Activated CD8-positive, alpha-beta memory T cell treated with anti-CD3 and anti-CD28 coated beads, Interleukin-2, amount 50 U/mL, for 4 hours (primary cell): ENCODE measurements around the gene GPC3.
"Not testable (repeated sequence)": the region's sequence is repeated elsewhere in the genome, so short reads cannot be mapped to it uniquely, and the experiment has no call there.

Experiments used
- DNase-seq: peaks from one replicate; pipeline ENCODE4 v3.0.0-alpha.2; 2020

The GPC3 gene

DNA sequence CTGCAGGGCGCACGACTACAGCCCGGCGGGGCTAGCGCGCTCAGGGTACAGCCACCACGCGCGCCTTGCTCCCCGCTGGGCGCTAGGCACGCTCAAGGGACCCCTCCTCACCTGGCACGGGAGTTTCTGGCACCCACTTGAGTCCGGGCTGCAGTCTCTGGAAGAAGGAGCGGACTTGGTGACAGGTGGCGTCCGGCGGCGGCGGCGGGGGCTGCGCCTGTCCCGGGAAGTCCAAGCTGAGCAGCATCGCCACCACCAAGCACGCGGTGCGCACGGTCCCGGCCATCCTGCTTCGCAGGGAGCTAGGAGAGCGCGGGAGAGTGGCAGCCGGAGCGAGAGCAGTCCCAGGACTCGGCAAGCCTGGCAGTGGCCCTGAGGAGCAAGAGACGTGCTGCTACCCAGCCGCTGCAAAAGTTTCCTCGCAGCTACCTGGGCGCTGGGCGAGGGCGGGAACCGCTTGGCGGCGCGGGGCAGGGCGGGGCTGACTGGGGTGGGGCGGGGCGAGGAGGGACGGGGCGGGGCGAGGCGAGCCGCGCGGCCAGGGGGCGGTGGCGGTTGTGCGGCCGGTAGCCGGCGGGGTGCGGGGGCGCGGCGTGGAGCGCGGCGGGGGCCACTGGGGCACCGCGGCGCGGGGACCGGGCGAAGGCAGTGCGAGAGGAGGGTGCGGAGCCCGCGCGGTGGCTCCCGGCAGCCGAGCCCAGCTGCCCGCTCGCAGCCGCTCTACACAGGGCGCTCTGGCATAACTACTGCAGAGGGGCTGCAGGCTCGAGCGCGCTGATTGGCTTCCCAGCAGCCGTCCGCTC is at the start of gene GPC3:
Gene GPC3 (minus strand): TSS at position 431 of the 803 bp plus-strand sequence.
- DNase-seq = peak; percentile 33

DNA sequence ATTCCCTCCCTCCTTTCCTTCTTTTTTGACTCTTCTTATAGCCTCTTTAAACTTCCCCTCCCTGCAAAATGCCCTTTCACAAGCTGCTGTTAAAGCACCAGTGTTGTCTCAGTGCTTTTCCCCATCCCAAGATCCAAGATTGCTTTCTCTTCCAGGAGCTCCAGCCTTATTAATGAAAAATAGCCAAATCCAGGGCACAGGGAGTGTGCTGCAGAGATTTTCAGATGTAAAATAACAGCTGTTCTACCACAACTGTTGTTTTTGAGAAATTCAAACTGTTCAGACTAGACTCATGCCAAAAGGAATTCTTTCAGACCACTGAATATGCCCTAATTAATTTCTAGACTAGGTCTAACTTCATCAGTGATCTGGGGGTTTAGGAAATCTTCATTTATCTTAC is 47.0 kb upstream of the GPC3 start:
- no peak for DNase-seq

DNA sequence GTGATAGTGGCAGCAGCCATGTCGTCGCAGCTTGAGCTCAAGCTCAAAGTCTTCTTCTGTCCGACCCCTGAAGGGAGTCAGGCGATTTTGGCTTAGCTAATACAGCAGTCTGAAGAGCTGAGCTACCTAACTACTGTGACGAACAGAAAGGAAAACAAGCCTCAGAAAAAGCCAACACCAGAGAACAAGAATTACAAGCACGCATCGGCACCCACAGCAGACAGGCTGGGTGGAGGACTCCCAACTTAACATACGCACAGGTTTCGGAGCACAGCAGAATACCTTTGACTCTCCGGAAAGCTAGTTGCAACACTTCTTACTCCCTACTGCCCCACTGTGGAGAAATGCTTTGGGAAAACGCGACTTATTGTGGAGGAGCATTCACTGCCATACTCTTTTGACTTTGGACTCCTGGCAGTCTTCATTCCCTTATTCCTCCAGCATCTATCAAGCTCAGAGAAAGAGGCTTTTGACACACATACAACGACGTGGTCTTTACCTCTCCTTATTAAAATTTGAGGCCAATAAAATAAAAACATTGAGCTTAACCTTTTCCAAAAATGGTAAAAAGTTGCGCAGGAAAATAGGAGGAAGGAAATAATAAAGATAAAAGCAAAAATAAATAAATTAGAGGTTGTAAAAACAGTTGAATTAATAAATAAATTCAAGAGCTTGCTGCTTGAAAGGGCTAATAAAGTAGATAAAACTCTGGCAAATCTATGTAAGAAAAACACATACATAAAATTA is 41.3 kb upstream of the GPC3 start:
- DNase-seq = peak; percentile 15

DNA sequence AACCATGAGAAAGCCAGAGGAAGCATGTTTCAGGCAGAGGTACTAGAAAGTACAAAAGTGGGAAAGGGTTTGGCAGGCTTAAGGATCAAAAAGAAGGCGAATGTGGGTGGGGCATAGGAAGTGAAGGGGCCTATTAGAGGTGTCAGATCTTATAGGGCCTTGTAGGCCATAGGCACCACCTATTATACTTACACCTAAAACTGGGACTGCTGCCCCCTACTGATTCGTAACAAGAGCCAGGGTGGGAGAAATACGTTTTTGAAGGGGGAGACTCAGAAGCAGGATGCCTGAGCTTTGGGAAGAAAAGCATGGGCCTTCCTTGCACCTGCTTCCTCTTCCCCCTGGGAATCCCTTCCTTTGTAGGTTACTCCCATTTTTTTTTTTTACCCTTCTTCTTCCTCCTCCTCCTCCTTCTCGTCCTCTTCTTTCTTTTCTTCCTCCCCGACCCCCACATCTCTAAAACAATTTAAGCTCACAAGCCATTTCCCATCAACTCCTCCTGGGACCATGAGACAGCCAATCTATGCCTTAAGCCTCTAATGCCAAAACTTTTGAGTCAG is 40.7 kb upstream of the GPC3 start:
- no peak for DNase-seq

DNA sequence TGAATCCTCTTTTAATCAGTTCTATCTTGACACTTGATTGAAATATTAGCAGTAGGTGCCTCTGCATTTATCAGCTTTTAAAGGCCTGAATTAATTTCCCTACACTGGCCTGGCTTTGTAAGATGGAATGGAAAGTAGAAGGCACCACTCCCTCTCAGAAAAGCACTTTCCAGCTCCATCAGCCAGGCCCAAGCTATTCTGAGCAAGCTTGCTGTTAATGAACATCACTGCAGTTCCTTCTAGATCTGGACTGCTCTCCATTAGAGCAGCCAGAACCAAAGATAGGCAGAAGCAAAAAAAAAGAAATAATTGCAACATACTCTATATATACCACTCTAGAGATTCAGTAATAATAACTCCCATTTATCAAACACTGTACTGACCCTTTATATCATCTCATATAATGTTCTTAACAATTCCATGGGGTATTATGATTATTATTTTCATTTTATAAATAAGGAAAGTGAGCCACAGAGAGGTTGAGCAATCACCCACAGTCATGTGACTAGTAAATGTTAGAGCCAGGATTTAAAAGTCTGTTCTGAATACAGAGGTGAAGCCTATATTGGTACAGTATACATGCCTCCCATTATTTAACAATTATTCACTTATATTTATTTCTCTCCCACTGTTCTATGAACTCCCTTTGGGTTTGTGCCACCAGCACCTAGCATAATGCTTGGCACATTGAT is 39.4 kb upstream of the GPC3 start:
- no peak for DNase-seq

DNA sequence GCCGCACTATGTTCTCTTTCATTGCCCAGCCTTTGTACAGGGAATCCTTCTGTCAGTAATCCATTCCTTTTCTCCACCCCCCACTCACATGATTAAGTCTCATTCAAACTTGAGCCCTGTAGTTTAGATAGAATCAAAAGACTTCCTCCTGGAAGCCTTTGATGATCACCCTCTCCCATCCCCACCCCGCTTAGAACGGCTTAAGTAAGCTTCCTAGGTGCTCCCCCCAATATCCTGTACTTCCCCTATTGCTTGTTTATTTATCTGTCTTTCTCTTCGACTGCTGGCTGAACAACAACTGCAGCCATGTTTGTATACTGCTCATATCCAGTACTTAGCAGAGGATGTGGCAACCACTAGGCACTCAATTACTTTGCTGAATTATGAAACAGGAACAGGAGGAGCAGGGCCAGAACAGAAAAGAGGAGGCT is 38.5 kb upstream of the GPC3 start:
- DNase-seq = no peak

DNA sequence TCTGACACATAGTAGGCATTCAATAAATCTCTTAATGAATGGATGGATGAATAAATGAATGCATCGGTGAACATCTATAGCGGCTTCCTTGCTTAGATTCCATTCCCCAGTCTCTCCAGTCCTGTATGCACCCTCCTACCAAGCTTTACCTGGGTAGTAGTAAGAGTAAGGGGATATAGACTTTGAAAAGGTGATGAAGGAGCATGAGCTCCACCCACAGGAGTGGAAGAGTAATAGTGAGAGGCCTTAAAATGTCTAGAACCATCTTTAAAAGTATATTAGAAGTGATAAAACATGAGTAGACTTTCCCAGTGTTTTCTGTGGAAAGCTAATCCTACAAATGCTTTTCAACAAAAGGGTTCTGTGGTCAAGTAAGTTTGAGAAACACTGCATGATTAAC is 35.5 kb upstream of the GPC3 start:
- no peak for DNase-seq

DNA sequence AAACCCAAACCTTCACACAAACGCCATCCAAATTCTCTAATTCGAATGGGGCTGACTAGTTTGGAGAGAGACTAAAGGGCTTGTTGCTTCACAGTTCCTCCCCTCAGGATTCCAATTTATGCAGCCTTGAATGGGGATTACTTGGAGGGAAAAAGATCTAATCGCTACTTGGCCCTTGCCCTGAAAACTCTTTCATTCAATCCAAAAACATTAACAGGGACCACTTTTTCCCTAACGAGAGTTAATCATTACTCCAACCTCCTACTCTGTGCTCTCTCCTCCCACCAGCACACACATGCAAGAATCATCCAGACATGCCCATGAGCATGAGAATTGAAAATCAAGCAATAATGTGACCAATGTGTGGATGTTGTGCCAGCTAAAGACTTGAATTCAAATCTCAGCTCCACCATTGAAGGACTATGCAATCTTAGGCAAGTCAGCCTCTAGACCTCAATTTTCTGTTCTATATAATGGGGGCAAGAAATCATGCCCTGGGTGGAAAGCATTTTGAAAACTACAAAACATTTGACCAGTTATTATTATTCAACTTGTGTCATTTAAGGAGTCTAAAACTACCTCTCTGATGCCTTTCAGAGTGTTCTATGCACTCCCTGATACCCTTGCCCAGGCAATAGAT is 34.3 kb upstream of the GPC3 start:
- no peak for DNase-seq

DNA sequence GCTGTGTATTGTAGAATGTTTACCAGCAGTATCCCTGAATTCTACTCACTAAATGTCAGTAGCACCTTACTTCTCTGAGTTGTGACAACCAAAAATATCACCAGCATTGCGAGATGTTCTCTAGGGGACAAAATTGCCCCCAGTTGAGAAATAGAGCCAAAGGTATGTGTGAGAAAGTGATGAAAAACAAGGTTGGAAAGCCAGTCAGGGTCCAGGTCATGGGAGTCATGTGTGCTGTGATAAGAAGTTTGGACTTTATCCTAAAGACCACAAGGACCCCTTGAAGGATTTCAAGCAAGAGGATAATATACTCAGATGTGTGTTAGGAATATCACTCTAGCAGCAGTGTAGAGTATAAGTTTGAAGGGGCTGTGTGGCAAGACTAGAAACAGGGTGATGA is 30.9 kb upstream of the GPC3 start:
- DNase-seq = not testable (repeated sequence)

DNA sequence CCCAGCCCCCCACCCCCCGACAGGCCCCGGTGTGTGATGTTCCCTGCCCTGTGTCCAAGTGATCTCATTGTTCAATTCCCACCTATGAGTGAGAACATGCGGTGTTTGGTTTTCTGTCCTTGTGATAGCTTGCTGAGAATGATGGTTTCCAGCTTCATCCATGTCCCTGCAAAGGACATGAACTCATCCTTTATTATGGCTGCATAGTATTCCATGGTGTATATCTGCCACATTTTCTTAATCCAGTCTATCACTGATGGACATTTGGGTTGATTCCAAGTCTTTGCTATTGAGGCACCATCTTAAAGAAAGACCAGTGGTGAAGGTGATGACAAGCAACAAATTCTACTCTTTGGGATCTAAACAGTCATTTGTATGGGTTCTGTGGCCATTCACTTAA is 30.1 kb upstream of the GPC3 start:
- not testable (repeated sequence) for DNase-seq

DNA sequence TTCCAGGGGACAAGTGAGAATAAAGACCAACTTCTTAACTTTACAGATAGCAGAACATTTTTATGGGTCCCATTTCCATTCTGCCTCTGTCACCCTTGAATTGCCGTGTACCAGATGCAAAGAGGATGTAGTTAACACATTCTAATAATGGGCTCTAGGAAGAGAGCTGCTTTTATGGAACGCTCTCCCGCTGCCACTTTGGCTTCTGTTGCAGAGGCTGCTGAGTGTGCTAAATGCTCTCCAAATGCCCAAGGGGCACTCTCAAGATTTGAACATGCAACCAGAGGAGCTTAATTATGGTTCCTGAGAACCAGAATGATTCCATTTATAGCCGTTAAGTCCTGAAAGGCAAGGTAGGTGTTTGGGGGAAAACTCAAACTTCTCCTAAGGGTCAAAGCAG is 28.1 kb upstream of the GPC3 start:
- no peak for DNase-seq

DNA sequence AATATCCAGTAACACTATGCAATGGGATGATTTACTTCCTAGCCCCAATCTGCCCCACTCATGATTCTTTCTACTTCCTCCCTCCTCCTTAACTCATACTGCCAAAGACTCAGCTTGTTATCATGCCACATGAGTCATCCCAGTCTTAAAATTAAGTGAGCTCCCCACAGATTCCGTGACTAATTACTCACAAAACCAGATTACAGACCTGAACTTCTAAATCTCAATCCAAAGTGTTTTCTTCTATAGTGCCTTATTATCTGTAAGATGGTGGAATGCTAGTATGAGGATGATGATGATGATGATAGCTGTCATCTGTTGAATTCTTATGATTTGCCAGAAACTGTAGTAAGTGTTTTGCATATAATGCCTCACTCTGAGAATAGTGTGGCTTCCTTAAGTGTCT is 27.7 kb upstream of the GPC3 start:
- DNase-seq = no peak

DNA sequence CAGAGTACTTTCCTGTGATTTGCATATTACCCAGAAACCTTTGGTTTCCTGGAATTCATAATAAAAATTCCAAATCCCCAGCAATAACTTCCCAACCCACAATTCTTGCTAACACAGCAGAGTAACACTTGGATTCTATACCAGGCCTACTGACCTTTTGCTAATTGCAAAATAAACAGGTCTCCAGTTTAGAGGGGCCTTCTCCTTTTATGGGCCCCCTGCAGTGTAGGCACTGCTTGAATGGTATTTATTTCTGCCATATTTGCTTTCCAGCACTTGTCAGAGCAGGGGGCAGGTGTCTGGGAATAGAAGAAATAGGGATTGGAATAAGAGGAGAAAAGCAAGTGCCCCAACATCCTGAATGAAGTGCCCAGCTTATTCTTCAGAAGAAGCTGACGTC is 25.3 kb upstream of the GPC3 start:
- no peak for DNase-seq

DNA sequence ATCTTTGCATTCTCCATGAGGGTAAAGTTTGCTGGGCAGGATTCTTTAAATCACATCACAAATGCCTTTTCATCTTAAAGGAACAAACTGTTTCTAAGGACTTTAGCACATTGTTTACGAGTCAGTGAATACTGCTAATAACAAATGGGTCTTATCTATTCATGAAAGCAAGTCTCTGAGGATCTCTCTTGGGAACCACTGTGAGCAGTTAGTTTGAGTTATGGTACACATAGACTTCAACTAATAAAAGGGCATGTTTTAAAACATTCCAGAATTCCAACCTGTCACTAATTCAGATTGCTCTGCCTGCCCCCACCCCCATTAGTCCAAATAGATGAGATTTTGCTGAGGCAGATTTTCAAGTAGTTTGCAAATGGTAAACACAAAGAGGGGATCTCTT is 22.3 kb upstream of the GPC3 start:
- no peak for DNase-seq

DNA sequence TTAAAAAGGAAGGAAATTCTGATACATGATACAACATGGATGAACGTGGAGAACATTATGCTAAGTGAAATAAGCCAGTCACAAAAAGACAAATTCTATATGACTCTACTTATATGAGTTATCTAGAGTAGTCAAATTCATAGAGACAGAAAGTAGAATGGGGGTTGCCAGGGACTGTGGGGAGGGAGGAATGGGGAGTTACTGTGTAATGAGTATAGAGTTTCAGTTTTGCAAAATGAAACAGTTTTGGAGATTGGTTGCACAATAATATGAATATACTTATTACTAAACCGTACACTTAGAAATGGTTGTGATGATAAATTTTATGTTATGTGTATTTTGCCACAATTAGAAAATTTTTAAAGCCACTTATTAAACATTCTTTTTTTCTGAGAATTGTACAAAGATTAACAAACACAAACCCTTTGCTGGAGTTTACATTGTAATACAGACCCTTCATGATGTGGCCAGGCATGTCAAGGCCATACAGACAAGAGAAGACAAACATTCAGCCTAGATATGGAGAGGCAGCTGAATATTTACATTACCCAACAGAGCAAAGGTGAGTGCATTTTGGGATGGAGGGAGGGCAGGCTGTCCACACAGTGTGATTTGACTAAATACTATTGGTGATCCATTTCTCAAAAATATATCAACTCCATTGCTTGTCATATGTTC is 21.2 kb upstream of the GPC3 start:
- DNase-seq = no peak

DNA sequence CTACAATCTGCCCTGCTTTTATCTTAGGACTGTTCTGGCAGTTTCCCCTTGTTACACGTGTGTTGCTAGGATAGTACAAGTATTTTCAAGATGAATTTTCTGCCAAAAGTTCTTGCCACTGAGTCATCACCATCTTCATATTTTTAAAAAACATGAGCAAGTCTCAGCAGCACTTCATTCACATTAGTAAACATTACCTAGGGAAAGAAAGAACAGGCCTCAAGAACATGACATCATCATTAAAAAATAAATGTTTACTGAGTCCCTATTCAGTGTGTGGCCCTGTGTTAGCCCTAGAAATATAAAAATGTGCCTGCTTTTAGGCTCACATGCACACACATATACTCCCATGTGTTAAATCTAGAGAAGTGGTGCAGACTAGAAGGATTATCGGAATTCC is 18.7 kb upstream of the GPC3 start:
- DNase-seq = no peak

DNA sequence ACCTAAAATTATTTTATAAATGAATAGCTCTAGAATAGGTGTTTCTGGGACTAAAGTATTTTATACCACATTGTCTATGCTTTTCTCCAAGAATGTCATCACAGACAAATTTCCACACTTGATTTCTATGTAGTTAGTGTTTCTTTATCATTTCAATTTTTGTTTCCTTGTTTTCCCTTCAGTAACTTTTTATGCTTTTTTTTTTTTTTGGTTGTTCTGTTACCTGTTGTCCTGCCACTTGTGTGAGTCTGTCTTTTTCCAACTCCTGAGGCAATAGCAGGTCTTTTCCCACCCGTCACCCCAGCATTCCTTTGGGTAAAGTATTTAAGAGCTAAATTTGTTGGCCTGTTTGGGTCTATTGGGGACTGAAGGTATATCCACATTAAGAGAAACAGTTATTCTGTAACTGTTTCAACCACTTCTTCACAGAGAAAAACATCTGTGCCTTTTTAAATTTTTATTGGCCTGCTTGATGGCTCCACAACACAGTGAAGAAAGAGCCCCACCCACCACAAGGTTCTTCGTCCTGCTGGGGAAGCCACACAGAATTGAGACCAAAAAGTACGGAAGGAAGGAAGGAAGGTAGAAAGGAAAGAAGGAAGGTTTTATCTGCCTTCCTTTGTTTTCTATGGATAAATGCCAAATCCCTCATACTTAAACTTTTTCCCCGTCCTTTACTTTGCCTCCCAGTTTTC is 17.7 kb upstream of the GPC3 start:
- DNase-seq = no peak

DNA sequence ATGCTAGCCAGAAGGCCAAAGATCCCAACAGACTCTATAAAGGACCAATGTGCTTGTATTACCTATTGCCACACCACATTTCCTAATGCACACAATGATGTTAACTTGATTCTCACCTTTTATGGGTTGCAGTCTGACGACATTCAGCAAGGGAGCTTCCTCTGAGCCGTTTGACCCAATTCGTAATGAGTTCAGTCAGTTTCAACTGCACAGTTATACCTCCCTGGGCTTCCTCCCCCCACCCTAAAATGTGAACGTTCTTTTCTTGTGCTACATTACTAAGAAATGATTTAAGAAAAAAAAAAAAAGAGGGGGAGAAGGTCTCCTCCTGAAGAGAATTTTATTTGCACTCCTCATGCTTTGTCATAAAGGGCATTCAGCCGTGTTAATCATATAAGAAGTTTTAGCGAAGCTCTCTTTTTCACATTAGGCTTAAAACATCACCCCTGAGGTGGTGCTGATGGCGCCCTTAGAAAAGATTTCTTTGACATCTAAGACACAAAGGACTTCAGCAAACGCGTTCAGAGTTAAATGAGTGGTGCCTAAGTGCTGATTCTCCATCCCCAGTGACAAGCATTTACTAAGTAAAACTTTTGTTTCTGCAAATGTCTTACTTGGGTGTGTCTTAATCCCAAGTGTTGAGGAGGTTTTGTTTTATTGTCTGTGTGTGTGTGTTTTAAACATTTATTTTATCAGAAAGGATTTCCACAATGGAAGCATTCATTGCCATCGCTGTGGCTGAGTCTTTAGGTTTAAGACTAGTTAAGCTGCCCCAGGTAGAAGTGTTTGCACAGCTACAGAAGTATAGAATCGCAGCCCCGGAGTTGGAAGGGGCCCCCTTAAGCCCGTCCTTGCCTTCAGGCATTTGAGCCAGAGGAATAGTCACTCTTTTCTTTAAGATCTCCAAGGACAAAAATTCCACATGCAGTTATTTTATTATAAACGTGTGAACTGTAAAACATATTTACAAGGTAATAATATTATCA is 15.2 kb upstream of the GPC3 start:
- DNase-seq = no peak

DNA sequence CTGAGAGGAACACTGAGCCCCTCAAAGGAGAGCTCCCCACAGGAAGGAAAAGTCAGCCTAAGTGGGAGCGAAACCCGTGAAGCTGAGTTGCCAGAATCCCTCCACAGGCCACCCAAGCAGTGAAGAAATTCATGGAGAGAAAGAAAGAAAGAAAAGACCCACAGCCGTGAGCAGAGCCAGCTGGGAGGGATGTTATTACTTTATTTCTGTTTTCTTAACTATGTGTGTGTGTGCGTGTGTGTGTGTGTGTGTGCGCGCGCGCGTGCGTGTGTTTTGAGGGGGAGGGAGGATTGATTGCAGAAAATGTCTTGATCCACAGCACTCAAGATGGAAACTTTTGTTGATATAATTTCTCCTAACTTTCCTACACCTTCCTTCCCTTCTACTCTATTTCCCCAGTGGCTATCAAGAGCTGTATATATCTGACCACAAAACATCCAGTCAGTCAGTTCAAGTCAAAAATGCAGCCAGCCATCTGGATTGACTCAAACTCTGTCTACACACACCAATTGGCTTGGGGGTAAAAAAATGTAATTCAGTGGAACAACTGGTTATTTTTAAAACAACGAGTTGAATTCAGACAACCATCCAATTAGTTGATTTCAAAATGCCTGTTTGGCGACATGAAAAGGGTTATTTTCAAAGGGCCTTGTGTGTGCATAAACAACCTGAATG is 13.8 kb upstream of the GPC3 start:
- DNase-seq = no peak

DNA sequence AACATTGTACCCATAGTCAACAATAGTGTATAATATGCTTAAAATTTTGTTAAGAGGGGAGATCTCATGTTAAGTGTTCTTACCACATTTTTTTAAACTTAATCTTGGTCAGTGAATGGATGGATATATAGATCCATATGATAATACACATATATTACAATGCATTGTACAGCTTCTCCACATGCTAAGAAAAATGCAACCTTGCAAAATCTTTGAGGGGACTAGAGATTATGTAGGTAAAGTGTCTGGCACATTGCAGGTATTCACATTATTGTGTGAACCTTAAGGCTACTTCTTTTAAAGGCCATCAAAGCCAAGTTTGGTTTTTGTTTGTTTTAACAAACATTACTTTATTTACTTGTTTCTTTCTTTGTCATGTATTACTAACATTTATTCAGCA is 10.4 kb upstream of the GPC3 start:
- no peak for DNase-seq
